HepG2 (cell line): ENCODE data around the gene RNGTT. TPM values are rescaled to one million over a fixed set of nuclear protein-coding genes. Genes with fewer than 3 reads are reported as not detected.

Source experiments
- ATAC-seq: fragments of 200-7000 bp; cut with Tn5 transposase; 3 replicates; pipeline ENCODE4 v1.9.1; 2020; ENCODE audit warnings: mild to moderate bottlenecking, moderate library complexity
- BruUV-seq: library from RNA; stranded (reverse); fragments of 400-500 nt; replicated peaks from 2 replicates; lab custom pipeline; 2021; lab: Mats Ljungman, UMichigan
- CTCF ChIA-PET: fragments of 300-600 bp; formaldehyde crosslinking; extraction: SDS; loops from one replicate; lab custom pipeline; 2021; ENCODE audit warnings: low total read pairs, inconsistent platforms, low intra/inter-chr PET ratio; lab: Yijun Ruan, JAX
- POLR2A ChIA-PET: fragments of 350-600 bp; sonication (Branson Sonifier 250); formaldehyde crosslinking; loops from one replicate; lab custom pipeline; 2020; ENCODE audit warnings: antibody characterized with exemption, inconsistent platforms; lab: Yijun Ruan, JAX
- DNase-seq: peaks from one replicate; pipeline ENCODE4 v3.0.0-alpha.2; 2015; ENCODE audit warnings: low spot score
- FAIRE-seq: peaks from 3 replicates; lab custom pipeline; 2011; peaks lifted over from hg19 to GRCh38; lab: Jason Lieb, UNC
- H2AFZ ChIP-seq: one replicate; pipeline ENCODE4 v1.6.1; 2011; ENCODE audit warnings: low read length, inconsistent platforms
- H3K27ac ChIP-seq: fragments of 300-600 bp; 3 replicates; pipeline ENCODE4 v1.8.0; 2011; ENCODE audit warnings: mixed run types, mild to moderate bottlenecking, mixed read lengths, low read length, inconsistent platforms; ENCODE audit not compliant: insufficient read depth; ENCODE audit errors: extremely low read length
- H3K27me3 ChIP-seq, 2 experiments: fragments of 200-600 bp in 1 of 2; 2 replicates in 1 of 2; 3 replicates in 1 of 2; pipeline versions ENCODE4 v1.6.0 to v1.8.0; 2011; ENCODE audit warnings: low read length in 2 of 2, mild to moderate bottlenecking in 2 of 2, moderate library complexity in 2 of 2, inconsistent platforms in 1 of 2; ENCODE audit not compliant: insufficient read depth in 2 of 2, control insufficient read depth in 1 of 2
- H3K36me3 ChIP-seq, 2 experiments: fragments of 200-600 bp in 1 of 2; replicated peaks in 1 of 2; 2 replicates in 1 of 2; 3 replicates in 1 of 2; pipeline versions ENCODE4 v1.5.1 to v1.8.0; 2011; ENCODE audit warnings: low read length in 2 of 2, inconsistent platforms in 1 of 2; ENCODE audit not compliant: insufficient read depth in 2 of 2, control insufficient read depth in 1 of 2
- H3K4me1 ChIP-seq: 2 replicates; pipeline ENCODE4 v1.5.1; 2012; ENCODE audit warnings: low read length, inconsistent platforms; ENCODE audit not compliant: insufficient read depth
- H3K4me2 ChIP-seq: 2 replicates; pipeline ENCODE4 v1.6.0; 2011; ENCODE audit warnings: low read depth, low read length, inconsistent platforms
- H3K4me3 ChIP-seq, 3 experiments: fragments of 200-600 bp in 1 of 3; sonication (generic), shearing (Covaris generic) in 1 of 3; replicated peaks in 1 of 3; 2 replicates each; pipeline ENCODE4 v1.5.1; 2011 to 2016; ENCODE audit warnings: low read length in 3 of 3, inconsistent platforms in 2 of 3, low read depth in 2 of 3, mild to moderate bottlenecking in 2 of 3, control low read depth in 1 of 3, mixed read lengths in 1 of 3; ENCODE audit not compliant: insufficient read depth in 1 of 3
- H3K79me2 ChIP-seq: one replicate; pipeline ENCODE4 v1.6.1; 2011; ENCODE audit warnings: low read length, inconsistent platforms; ENCODE audit not compliant: insufficient read depth
- H3K9ac ChIP-seq: 2 replicates; pipeline ENCODE4 v1.6.0; 2011; ENCODE audit warnings: mild to moderate bottlenecking, low read depth, low read length, inconsistent platforms; ENCODE audit not compliant: insufficient read depth
- H3K9me3 ChIP-seq: 2 replicates; pipeline ENCODE4 v1.5.1; 2012; ENCODE audit warnings: mild to moderate bottlenecking, low read length
- H4K20me1 ChIP-seq: 2 replicates; pipeline ENCODE4 v1.6.0; 2011; ENCODE audit warnings: inconsistent platforms, mild to moderate bottlenecking, low read length, moderate library complexity; ENCODE audit not compliant: insufficient read depth
- CCDC6 ChIP-seq: sonication (generic); formaldehyde crosslinking; IDR thresholded peaks from 2 replicates; pipeline ENCODE4 v1.8.1; 2022; ENCODE audit warnings: mild to moderate bottlenecking, missing genetic modification reagents, moderate library complexity
- DNMT3B ChIP-seq: conservative IDR thresholded peaks from 2 replicates; pipeline ENCODE4 v1.6.1; 2016; ENCODE audit warnings: missing biosample characterization, control low read depth
- KLF12 ChIP-seq: sonication (generic); formaldehyde crosslinking; IDR thresholded peaks from 2 replicates; pipeline ENCODE4 v1.4.0; 2020; ENCODE audit warnings: missing genetic modification reagents, borderline replicate concordance
- NPAS2 ChIP-seq: sonication (generic); formaldehyde crosslinking; IDR thresholded peaks from 2 replicates; pipeline ENCODE4 v1.8.0; 2022; ENCODE audit warnings: mild to moderate bottlenecking, missing genetic modification reagents, borderline replicate concordance
- SMARCE1 ChIP-seq: fragments of 450-650 bp; IDR thresholded peaks from 2 replicates; pipeline ENCODE4 v1.6.1; 2017; ENCODE audit warnings: borderline replicate concordance
- SNAI1 ChIP-seq: sonication (generic); formaldehyde crosslinking; IDR thresholded peaks from 2 replicates; pipeline ENCODE4 v1.5.0; 2020; ENCODE audit warnings: mild to moderate bottlenecking, missing genetic modification reagents, borderline replicate concordance
- ZMYM2 ChIP-seq: sonication (generic); formaldehyde crosslinking; IDR thresholded peaks from 2 replicates; pipeline ENCODE4 v1.8.0; 2022; ENCODE audit warnings: mild to moderate bottlenecking, missing genetic modification reagents
- ZNF160 ChIP-seq: sonication (generic); formaldehyde crosslinking; IDR thresholded peaks from 2 replicates; pipeline ENCODE4 v1.8.0; 2022; ENCODE audit warnings: mild to moderate bottlenecking, inconsistent platforms, missing genetic modification reagents
- ZNF230 ChIP-seq: sonication (generic); formaldehyde crosslinking; IDR thresholded peaks from 2 replicates; pipeline ENCODE4 v1.4.0; 2020; ENCODE audit warnings: mild to moderate bottlenecking, missing genetic modification reagents
- ZNF34 ChIP-seq: sonication (generic); formaldehyde crosslinking; IDR thresholded peaks from 2 replicates; pipeline ENCODE4 v1.4.0; 2020; ENCODE audit warnings: mild to moderate bottlenecking, missing genetic modification reagents, borderline replicate concordance
- ZNF558 ChIP-seq: sonication (generic); formaldehyde crosslinking; IDR thresholded peaks from 2 replicates; pipeline ENCODE4 v1.9.0; 2022; ENCODE audit warnings: mild to moderate bottlenecking, missing genetic modification reagents, borderline replicate concordance
- ZNF761 ChIP-seq: sonication (generic); formaldehyde crosslinking; conservative IDR thresholded peaks from 2 replicates; pipeline ENCODE4 v1.4.0; 2020; ENCODE audit warnings: mild to moderate bottlenecking, missing genetic modification reagents
- WGBS: methylation state at CpG from one replicate; pipeline ENCODE4 v1.1.6; 2017; ENCODE audit warnings: low lambda C conversion rate; 5-methylcytosine and 5-hydroxymethylcytosine counted together
- in situ Hi-C: cut with HindIII; loops from 2 replicates; pipeline ENCODE4 v1.10.0; 2017; ENCODE audit warnings: low pct_unique_long_range_greater_than_20kb; ENCODE audit not compliant: extremely low pct_ligation_motif_present
- intact Hi-C: fragments of 100-400 bp; cut with micrococcal nuclease; formaldehyde crosslinking; loops from one replicate; pipeline ENCODE4 v1.10.0; 2022; ENCODE audit not compliant: unreplicated experiment
- polyA plus RNA-seq, 8 experiments: library from polyadenylated mRNA; depleted of rRNA in 3 of 8; stranded (reverse) in 7 of 8; unstranded in 1 of 8; fragments of >200 nt; fragmentation: Illumina TruSeq in 4 of 8; extraction: Trizol in 4 of 8; gene quantifications; 2 replicates each; pipeline versions ENCODE4 v1.2.1 to v1.2.3, GENCODE V29; 2011 to 2016; ENCODE audit warnings: low read depth in 4 of 8, missing spikeins in 1 of 8, mixed read lengths in 1 of 8; ENCODE audit not compliant: insufficient read depth in 1 of 8
- total RNA-seq, 5 experiments: library from RNA; depleted of rRNA; stranded (reverse); fragments of >200 nt; fragmentation: Illumina TruSeq; extraction: Trizol; gene quantifications; 2 replicates each; pipeline ENCODE4 v1.2.3, GENCODE V29; 2016; ENCODE audit warnings: low read depth in 1 of 5
- TF ChIP-seq, protein P1 (sequence below): IDR thresholded peaks from 2 replicates; pipeline ENCODE4 v1.6.1; 2012; ENCODE audit warnings: inconsistent platforms
- TF ChIP-seq, protein P2 (sequence below): IDR thresholded peaks from 2 replicates; pipeline ENCODE4 v1.6.1; 2012; ENCODE audit warnings: low read depth, low read length, improper control_type of control experiment
- TF ChIP-seq, protein P3 (sequence below): sonication (generic); formaldehyde crosslinking; IDR thresholded peaks from 2 replicates; pipeline ENCODE4 v1.5.0; 2020; ENCODE audit warnings: missing genetic modification reagents
- TF ChIP-seq, protein P4 (sequence below): sonication (generic); formaldehyde crosslinking; IDR thresholded peaks from 2 replicates; pipeline ENCODE4 v1.5.1; 2020; ENCODE audit warnings: mild to moderate bottlenecking, missing genetic modification reagents, moderate library complexity
- TF ChIP-seq, protein P5 (sequence below): sonication (generic); formaldehyde crosslinking; IDR thresholded peaks from 2 replicates; pipeline ENCODE4 v1.4.0; 2020; ENCODE audit warnings: missing genetic modification reagents, mild to moderate bottlenecking, borderline replicate concordance

RNGTT gene
- total and polyA plus RNA-seq, 2 of the 13 experiments (the other 11 are each of a cell fraction or from before 2014, with no cell fraction given), result 6.0 to 22.6 TPM

DNA sequence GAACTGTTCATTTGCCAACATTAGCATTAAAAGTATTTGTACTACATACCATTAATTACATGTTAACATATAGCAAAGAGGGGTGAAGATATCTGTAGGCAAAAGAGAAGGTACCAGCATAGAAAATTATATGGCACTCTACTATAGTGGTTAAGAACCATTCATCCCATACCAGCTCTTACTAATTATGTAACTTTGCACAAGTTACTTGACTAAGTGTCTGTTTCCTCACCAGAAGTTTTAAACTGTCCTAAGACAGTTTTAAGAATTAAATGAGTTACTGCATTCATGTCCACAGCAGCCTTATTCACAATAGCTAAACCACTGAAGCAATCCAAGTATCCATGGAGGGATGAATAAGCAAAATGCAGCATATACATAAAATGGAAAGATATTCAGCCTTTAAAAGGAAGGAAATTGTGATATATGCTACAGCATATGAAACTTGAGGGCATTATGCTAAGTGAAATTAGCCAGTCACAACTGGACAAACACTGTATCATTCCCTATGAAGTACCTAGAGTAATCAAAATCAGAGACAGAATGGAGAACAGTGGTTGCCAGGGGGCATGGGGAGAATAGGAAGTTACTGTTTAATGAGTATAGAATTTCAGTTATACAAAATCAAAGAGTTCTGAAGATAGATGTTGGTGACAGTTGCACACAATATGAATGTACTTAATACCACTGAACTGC is 98.9 kb downstream of the RNGTT start (continued):
- TF ChIP-seq ZNF230 (no peak), SNAI1 (CRISPR knock-in tag) (no peak), DNMT3B (no peak), ZNF558 (no peak), ZNF160 (CRISPR knock-in tag) (no peak), NPAS2 (CRISPR knock-in tag) (no peak), SMARCE1 (no peak), KLF12 (no peak)
- TF ChIP-seq, protein P1, sequence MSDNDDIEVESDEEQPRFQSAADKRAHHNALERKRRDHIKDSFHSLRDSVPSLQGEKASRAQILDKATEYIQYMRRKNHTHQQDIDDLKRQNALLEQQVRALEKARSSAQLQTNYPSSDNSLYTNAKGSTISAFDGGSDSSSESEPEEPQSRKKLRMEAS, result no peak

DNA sequence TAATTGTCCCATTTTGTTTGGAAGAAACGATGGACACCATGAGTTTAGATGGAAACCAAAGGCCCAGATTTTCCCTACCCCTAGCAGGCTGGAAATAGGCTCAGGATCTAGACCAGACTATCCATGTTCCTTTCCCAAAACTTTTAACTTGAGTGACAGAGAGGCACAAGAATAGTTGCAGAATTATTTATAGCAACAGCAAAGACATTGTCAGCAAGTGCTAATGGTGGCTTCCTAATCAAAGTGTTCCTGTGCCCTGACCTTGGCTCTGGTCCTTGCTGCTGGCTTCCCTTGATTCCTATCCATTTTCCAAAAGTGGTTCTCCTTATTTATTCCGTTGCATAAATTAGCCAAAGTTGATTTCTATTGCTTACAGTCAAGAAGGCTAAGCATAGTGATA is 103.1 kb downstream of the RNGTT start:
- FAIRE-seq (no peak), ATAC-seq (no peak), DNase-seq (no peak)
- Histone ChIP-seq H3K4me1 (no peaks in the 10 kb centered on the region), H4K20me1 (no peaks in the 10 kb centered on the region), H2AFZ (no peak overlapping the region), H3K4me2 (no peak overlapping the region), H3K27ac (no peak overlapping the region), H3K79me2 (peaks cover 3% of the 10 kb centered on the region), H3K4me3 (no peak overlapping the region), H3K9ac (no peak overlapping the region), H3K9me3 (no peaks in the 10 kb centered on the region), H3K36me3 (peaks cover 1 to 13% of the 10 kb centered on the region in 2 experiments; a peak in 3 of 5 replicates), H3K27me3 (no peaks in the 10 kb centered on the region)
- POLR2A ChIA-PET, result no interaction called here
- intact Hi-C loops, result no loop called here
- in situ Hi-C loops, result loop anchor here (25.0 kb wide), 1 partner anchor 923 kb away; no protein-coding TSS in a partner anchor
- 92% methylated on average over 2 of the region's 2 CpGs for WGBS
- no TSS peak for BruUV-seq
- CTCF ChIA-PET, result no interaction called here
- TF ChIP-seq ZNF761 (CRISPR knock-in tag) (no peak), ZMYM2 (CRISPR knock-in tag) (no peak), CCDC6 (CRISPR knock-in tag) (no peak), ZNF34 (CRISPR knock-in tag) (no peak)
- TF ChIP-seq, protein P2, sequence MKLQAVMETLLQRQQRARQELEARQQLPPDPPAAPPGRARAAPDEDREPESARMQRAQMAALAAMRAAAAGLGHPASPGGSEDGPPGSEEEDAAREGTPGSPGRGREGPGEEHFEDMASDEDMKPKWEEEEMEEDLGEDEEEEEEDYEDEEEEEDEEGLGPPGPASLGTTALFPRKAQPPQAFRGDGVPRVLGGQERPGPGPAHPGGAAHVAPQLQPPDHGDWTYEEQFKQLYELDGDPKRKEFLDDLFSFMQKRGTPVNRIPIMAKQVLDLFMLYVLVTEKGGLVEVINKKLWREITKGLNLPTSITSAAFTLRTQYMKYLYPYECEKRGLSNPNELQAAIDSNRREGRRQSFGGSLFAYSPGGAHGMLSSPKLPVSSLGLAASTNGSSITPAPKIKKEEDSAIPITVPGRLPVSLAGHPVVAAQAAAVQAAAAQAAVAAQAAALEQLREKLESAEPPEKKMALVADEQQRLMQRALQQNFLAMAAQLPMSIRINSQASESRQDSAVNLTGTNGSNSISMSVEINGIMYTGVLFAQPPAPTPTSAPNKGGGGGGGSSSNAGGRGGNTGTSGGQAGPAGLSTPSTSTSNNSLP, result no peak
- TF ChIP-seq, protein P3, sequence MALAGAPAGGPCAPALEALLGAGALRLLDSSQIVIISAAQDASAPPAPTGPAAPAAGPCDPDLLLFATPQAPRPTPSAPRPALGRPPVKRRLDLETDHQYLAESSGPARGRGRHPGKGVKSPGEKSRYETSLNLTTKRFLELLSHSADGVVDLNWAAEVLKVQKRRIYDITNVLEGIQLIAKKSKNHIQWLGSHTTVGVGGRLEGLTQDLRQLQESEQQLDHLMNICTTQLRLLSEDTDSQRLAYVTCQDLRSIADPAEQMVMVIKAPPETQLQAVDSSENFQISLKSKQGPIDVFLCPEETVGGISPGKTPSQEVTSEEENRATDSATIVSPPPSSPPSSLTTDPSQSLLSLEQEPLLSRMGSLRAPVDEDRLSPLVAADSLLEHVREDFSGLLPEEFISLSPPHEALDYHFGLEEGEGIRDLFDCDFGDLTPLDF (CRISPR knock-in tag), result no peak
- TF ChIP-seq, protein P4, sequence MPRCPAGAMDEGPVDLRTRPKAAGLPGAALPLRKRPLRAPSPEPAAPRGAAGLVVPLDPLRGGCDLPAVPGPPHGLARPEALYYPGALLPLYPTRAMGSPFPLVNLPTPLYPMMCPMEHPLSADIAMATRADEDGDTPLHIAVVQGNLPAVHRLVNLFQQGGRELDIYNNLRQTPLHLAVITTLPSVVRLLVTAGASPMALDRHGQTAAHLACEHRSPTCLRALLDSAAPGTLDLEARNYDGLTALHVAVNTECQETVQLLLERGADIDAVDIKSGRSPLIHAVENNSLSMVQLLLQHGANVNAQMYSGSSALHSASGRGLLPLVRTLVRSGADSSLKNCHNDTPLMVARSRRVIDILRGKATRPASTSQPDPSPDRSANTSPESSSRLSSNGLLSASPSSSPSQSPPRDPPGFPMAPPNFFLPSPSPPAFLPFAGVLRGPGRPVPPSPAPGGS, result no peak
- TF ChIP-seq, protein P5, sequence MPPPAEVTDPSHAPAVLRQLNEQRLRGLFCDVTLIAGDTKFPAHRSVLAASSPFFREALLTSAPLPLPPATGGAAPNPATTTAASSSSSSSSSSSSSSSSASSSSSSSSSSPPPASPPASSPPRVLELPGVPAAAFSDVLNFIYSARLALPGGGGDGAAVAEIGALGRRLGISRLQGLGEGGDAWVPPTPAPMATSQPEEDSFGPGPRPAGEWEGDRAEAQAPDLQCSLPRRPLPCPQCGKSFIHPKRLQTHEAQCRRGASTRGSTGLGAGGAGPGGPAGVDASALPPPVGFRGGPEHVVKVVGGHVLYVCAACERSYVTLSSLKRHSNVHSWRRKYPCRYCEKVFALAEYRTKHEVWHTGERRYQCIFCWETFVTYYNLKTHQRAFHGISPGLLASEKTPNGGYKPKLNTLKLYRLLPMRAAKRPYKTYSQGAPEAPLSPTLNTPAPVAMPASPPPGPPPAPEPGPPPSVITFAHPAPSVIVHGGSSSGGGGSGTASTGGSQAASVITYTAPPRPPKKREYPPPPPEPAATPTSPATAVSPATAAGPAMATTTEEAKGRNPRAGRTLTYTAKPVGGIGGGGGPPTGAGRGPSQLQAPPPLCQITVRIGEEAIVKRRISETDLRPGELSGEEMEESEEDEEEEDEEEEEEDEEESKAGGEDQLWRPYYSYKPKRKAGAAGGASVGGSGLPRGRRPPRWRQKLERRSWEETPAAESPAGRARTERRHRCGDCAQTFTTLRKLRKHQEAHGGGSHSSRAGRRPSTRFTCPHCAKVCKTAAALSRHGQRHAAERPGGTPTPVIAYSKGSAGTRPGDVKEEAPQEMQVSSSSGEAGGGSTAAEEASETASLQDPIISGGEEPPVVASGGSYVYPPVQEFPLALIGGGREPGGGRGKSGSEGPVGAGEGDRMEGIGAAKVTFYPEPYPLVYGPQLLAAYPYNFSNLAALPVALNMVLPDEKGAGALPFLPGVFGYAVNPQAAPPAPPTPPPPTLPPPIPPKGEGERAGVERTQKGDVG (CRISPR knock-in tag), result no peak
